PC-3 (cell line): Measurements from ENCODE around the gene PRF1. TPM values are rescaled to one million over a fixed set of nuclear protein-coding genes. Genes with fewer than 3 reads are reported as not detected.
"Not testable (repeated sequence)": the region's sequence is repeated elsewhere in the genome, so short reads cannot be mapped to it uniquely, and the experiment has no call there.

Experiments
- ATAC-seq: fragments of 200-7000 bp; cut with Tn5 transposase; 2 replicates; pipeline ENCODE4 v1.9.1; 2020; ENCODE audit warnings: mild to moderate bottlenecking, moderate library complexity
- BruUV-seq: library from RNA; stranded (reverse); fragments of 400-500 nt; replicated peaks from 2 replicates; lab custom pipeline; 2021; lab: Mats Ljungman, UMichigan
- CTCF ChIA-PET: fragments of 300-600 bp; sonication (Branson Sonifier 250); formaldehyde crosslinking; loops from one replicate; lab custom pipeline; 2022; ENCODE audit warnings: antibody characterized with exemption; lab: Charles Lee
- POLR2A ChIA-PET: fragments of 300-600 bp; sonication (Branson Sonifier 250); formaldehyde crosslinking; loops from one replicate; lab custom pipeline; 2022; ENCODE audit warnings: antibody characterized with exemption; ENCODE audit not compliant: unreplicated experiment; lab: Charles Lee
- DNase-seq: peaks from one replicate; pipeline ENCODE4 v3.0.0-alpha.2; 2015
- H2AFZ ChIP-seq: fragments of 300-600 bp; sonication (generic); 2 replicates; pipeline ENCODE4 v1.6.0; 2016; ENCODE audit warnings: antibody characterized with exemption, low read length
- H3F3A ChIP-seq: fragments of 300-600 bp; sonication (generic); one replicate; pipeline ENCODE4 v1.6.0; 2017; ENCODE audit warnings: antibody characterized with exemption, low read length, control low read depth, mild to moderate bottlenecking; ENCODE audit not compliant: unreplicated experiment
- H3K27ac ChIP-seq: fragments of 300-600 bp; sonication (generic); 2 replicates; pipeline ENCODE4 v1.5.1; 2016; ENCODE audit warnings: mild to moderate bottlenecking, low read length
- H3K27me3 ChIP-seq: fragments of 300-600 bp; sonication (generic); 2 replicates; pipeline ENCODE4 v1.6.1; 2016; ENCODE audit warnings: low read length, mixed read lengths
- H3K36me3 ChIP-seq: fragments of 300-600 bp; sonication (generic); 2 replicates; pipeline ENCODE4 v1.6.1; 2016; ENCODE audit warnings: low read depth, mixed run types, low read length, mixed read lengths
- H3K4me1 ChIP-seq: fragments of 300-600 bp; sonication (generic); 2 replicates; pipeline ENCODE4 v1.5.1; 2016; ENCODE audit warnings: low read length; ENCODE audit not compliant: insufficient read depth
- H3K4me2 ChIP-seq: fragments of 300-600 bp; sonication (generic); 2 replicates; pipeline ENCODE4 v1.6.0; 2016; ENCODE audit warnings: low read length
- H3K4me3 ChIP-seq: fragments of 300-600 bp; sonication (generic); 2 replicates; pipeline ENCODE4 v1.5.1; 2016; ENCODE audit warnings: mild to moderate bottlenecking, low read length, mixed read lengths
- H3K79me2 ChIP-seq: fragments of 300-600 bp; sonication (generic); 2 replicates; pipeline ENCODE4 v1.6.1; 2017; ENCODE audit warnings: low read length, mixed read lengths
- H3K9ac ChIP-seq: fragments of 300-600 bp; sonication (generic); 2 replicates; pipeline ENCODE4 v1.6.0; 2016; ENCODE audit warnings: mild to moderate bottlenecking, low read length
- H3K9me2 ChIP-seq: fragments of 300-600 bp; sonication (generic); replicated peaks from 2 replicates; pipeline ENCODE4 v1.6.1; 2016; ENCODE audit warnings: mixed run types, low read length, mixed read lengths
- H3K9me3 ChIP-seq: fragments of 300-600 bp; sonication (generic); 2 replicates; pipeline ENCODE4 v1.6.1; 2016; ENCODE audit warnings: low read length, mixed read lengths
- H4K20me1 ChIP-seq: fragments of 300-600 bp; sonication (generic); 2 replicates; pipeline ENCODE4 v1.6.1; 2016; ENCODE audit warnings: low read length, mixed read lengths
- EZH2 ChIP-seq: fragments of 300-600 bp; sonication (generic); IDR thresholded peaks from one replicate; pipeline ENCODE4 v1.6.1; 2017; ENCODE audit warnings: antibody characterized with exemption, mild to moderate bottlenecking, low read length; ENCODE audit not compliant: unreplicated experiment
- EZH2phosphoT487 ChIP-seq: fragments of 300-600 bp; sonication (generic); IDR thresholded peaks from 2 replicates; pipeline ENCODE4 v1.6.1; 2018; ENCODE audit warnings: mild to moderate bottlenecking, antibody characterized with exemption, low read length, borderline replicate concordance
- intact Hi-C: fragments of 100-400 bp; cut with micrococcal nuclease; formaldehyde crosslinking; loops from 2 replicates; pipeline ENCODE4 v1.9.0; 2023
- total RNA-seq: library from RNA; depleted of rRNA; stranded (reverse); fragments of >200 nt; gene quantifications from 2 replicates; pipeline ENCODE4 v1.2.3, GENCODE V29; 2014
- TF ChIP-seq, protein P1 (sequence below): fragments of 300-600 bp; sonication (generic); conservative IDR thresholded peaks from 2 replicates; pipeline ENCODE4 v1.5.1; 2017; ENCODE audit warnings: antibody characterized with exemption, low read depth, mild to moderate bottlenecking, low read length

The PRF1 gene
- total RNA-seq, 1 experiment from 2014 or later: not detected

DNA sequence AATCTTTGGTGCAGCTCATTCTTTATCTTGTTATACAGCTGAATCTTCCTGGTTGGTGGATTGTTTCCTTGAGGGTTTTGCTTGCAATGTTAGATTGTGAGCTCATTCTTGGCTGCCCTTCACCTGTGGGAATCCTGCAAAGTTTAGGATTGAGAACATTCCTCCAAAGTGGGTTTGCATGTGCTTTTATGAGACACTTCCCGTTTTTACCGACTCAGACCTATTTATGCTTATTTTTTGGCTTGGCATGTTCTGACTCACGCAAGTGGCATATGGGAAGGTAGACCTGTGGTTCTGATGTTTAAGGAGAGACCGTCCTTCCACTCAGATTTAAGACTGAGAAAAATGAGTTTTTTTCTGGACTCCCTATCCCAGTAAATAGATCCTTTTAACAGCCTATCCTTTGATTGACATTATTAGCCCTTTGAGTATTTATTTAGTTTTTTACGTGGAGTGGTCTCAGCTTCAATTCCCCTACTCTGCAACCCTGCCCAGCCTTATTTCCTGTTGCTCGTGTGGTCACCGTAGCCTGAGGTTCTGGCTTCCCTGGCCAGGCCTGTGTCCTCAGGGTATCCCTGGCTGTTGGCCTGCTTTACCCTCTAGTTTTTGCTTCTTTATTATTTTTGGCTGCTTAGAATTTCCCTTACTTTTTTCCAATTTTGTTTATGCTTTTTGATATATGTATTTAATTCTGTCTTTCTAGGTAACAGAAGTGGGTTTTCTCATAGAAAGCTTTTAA is 13.4 kb upstream of the PRF1 start:
- ATAC-seq: peak; percentile 97
- no peaks in the 10 kb centered on the region for H3K79me2 ChIP-seq
- DNase-seq: peak; percentile 99
- peak overlapping the region; percentile 82 for H3K27ac ChIP-seq
- ChIA-PET POLR2A (interaction anchor here (0.7 kb wide), 1 partner anchor 38 kb away, joined by 3 read pairs; no protein-coding TSS in a partner anchor), CTCF (interaction anchor here (0.9 to 1.0 kb wide), 2 partner anchors 41 to 57 kb away, joined by 3 to 5 read pairs; no protein-coding TSS in a partner anchor)
- TF ChIP-seq, protein P1, sequence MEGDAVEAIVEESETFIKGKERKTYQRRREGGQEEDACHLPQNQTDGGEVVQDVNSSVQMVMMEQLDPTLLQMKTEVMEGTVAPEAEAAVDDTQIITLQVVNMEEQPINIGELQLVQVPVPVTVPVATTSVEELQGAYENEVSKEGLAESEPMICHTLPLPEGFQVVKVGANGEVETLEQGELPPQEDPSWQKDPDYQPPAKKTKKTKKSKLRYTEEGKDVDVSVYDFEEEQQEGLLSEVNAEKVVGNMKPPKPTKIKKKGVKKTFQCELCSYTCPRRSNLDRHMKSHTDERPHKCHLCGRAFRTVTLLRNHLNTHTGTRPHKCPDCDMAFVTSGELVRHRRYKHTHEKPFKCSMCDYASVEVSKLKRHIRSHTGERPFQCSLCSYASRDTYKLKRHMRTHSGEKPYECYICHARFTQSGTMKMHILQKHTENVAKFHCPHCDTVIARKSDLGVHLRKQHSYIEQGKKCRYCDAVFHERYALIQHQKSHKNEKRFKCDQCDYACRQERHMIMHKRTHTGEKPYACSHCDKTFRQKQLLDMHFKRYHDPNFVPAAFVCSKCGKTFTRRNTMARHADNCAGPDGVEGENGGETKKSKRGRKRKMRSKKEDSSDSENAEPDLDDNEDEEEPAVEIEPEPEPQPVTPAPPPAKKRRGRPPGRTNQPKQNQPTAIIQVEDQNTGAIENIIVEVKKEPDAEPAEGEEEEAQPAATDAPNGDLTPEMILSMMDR: no peak
- TF ChIP-seq EZH2phosphoT487 (no peak), EZH2 (no peak)
- no peaks in the 10 kb centered on the region for H3F3A ChIP-seq
- peak overlapping the region; percentile 40 for H2AFZ ChIP-seq
- peak overlapping the region; percentile 18 for H3K9ac ChIP-seq
- H3K9me2 ChIP-seq: no peaks in the 10 kb centered on the region
- H3K9me3 ChIP-seq: peaks cover 14% of the 10 kb centered on the region
- peaks cover 36% of the 10 kb centered on the region for H3K4me1 ChIP-seq
- H3K4me2 ChIP-seq: peak overlapping the region; percentile 69
- peak overlapping the region; percentile 27; the same call in 1 of the 2 replicates for H3K4me3 ChIP-seq
- intact Hi-C loops: loop anchor here (2.0 kb wide), 1 partner anchor 265 kb away; no protein-coding TSS in a partner anchor
- no TSS peak for BruUV-seq
- H4K20me1 ChIP-seq: no peaks in the 10 kb centered on the region
- H3K36me3 ChIP-seq: no peaks in the 10 kb centered on the region
- H3K27me3 ChIP-seq: no peaks in the 10 kb centered on the region

GRCh38 chr10:70615211-70615610 is 12.7 kb upstream of the PRF1 start:
- Histone ChIP-seq H3K4me2 (peak overlapping the region; percentile 69), H4K20me1 (no peaks in the 10 kb centered on the region), H3K79me2 (no peaks in the 10 kb centered on the region), H2AFZ (peak overlapping the region; percentile 40), H3K4me1 (peaks cover 36% of the 10 kb centered on the region), H3F3A (no peaks in the 10 kb centered on the region), H3K27ac (peak overlapping the region; percentile 82), H3K9me2 (no peaks in the 10 kb centered on the region), H3K4me3 (peak overlapping the region; percentile 27; the same call in 1 of the 2 replicates), H3K27me3 (no peaks in the 10 kb centered on the region), H3K9me3 (peaks cover 7% of the 10 kb centered on the region), H3K9ac (peak overlapping the region; percentile 13), H3K36me3 (no peaks in the 10 kb centered on the region)
- intact Hi-C loops: no loop called here
- DNase-seq: no peak
- ChIA-PET POLR2A (interaction anchor here (0.7 kb wide), 1 partner anchor 37 kb away, joined by 3 read pairs; no protein-coding TSS in a partner anchor), CTCF (interaction anchor here (0.9 kb wide), 1 partner anchor 56 kb away, joined by 5 read pairs; no protein-coding TSS in a partner anchor)
- no TSS peak for BruUV-seq
- no peak; the same call in 1 of the 2 replicates for ATAC-seq
- no peak for TF ChIP-seq EZH2phosphoT487
- TF ChIP-seq, protein P1: no peak; the same call in 1 of the 2 replicates
- TF ChIP-seq EZH2: no peak

DNA sequence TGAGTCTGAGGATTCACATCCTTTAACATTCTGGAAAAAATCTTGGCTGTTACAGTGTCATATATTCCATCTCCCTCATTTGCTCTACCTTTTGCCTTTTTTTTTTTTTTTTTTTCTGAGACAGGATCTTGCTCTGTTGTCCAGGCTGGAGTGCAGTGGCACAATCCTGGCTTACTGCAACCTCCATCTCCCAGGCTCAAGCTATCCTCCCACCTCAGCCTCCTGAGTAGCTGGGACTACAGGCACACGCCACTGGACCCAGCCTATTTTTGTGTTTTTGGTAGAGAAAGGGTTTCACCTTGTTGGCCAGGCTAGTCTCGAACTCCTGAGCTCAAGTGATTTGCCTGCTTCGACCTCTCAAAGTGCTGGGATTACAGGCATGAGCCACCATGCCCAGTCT is 11.8 kb upstream of the PRF1 start:
- BruUV-seq, POLR2A ChIA-PET, H3K36me3 ChIP-seq, DNase-seq, H2AFZ ChIP-seq, H3K9me2 ChIP-seq, H4K20me1 ChIP-seq, H3K79me2 ChIP-seq, intact Hi-C loops, H3K27me3 ChIP-seq, H3K9ac ChIP-seq, H3K4me3 ChIP-seq, H3K27ac ChIP-seq, H3K4me2 ChIP-seq, ATAC-seq, H3K9me3 ChIP-seq, CTCF ChIA-PET, H3F3A ChIP-seq: not testable (repeated sequence)
- H3K4me1 ChIP-seq: peaks cover 36% of the 10 kb centered on the region
